ENCODE data around the gene ZFPM1. TPM values are rescaled to one million over a fixed set of nuclear protein-coding genes. Genes with fewer than 3 reads are reported as not detected.

The ZFPM1 gene
- total and polyA plus RNA-seq, 2 of the 8 experiments (the other 6 are each of a cell fraction or from before 2014, with no cell fraction given), result 0.74 to 4.8 TPM

- Histone ChIP-seq H4K91ac (replicated peaks; ENCODE audit: insufficient read length, low read length) (no peak overlapping the region), H2BK20ac (ENCODE audit: low read length) (no peak overlapping the region), H3K4me2 (ENCODE audit: insufficient read depth in 1 of 2, low read depth in 2 of 2, low read length in 2 of 2) (no peak overlapping the region), H3K79me2 (ENCODE audit: control insufficient read depth in 1 of 2, insufficient read depth in 2 of 2, low read length in 2 of 2) (no peaks in the 10 kb centered on the region), H3K18ac (ENCODE audit: extremely low read depth, low read length) (no peak overlapping the region), H3K56ac (replicated peaks; ENCODE audit: insufficient read length, low read depth, low read length) (no peak overlapping the region), H4K20me1 (replicated peaks in 1 of 2; ENCODE audit: control insufficient read depth in 1 of 2, insufficient read depth in 2 of 2, low read length in 2 of 2) (peaks cover 0 to 1% of the 10 kb centered on the region in 2 experiments), H2BK120ac (replicated peaks; ENCODE audit: low read depth, low read length) (no peak overlapping the region), H4K8ac (ENCODE audit: extremely low read depth, insufficient read depth, low read length) (peak overlapping the region; percentile 35), H3K4ac (replicated peaks; ENCODE audit: insufficient read length, low read depth, low read length) (no peak overlapping the region), H3K9me3 (ENCODE audit: insufficient read depth in 2 of 2, low read depth in 1 of 2, low read length in 1 of 2) (no peaks in the 10 kb centered on the region), H4K5ac (ENCODE audit: insufficient read length, low read depth, low read length) (no peak overlapping the region), H3K27me3 (replicated peaks in 1 of 4; ENCODE audit: control insufficient read depth in 3 of 4, extremely low read depth in 1 of 4, insufficient read depth in 3 of 4, low read length in 3 of 4) (no peaks in the 10 kb centered on the region), H3K14ac (ENCODE audit: insufficient read length) (no peak overlapping the region), H2BK5ac (ENCODE audit: low read depth, low read length) (no peak overlapping the region), H3K4me3 (ENCODE audit: extremely low read depth in 1 of 4, insufficient read depth in 2 of 4, low read depth in 3 of 4, low read length in 4 of 4) (no peak overlapping the region), H2BK15ac (ENCODE audit: low read length) (no peak overlapping the region), H2BK12ac (ENCODE audit: low read depth, low read length) (no peak overlapping the region), H3K23ac (ENCODE audit: insufficient read length) (no peak overlapping the region), H3K23me2 (ENCODE audit: low read depth, low read length) (no peaks in the 10 kb centered on the region), H2AK5ac (ENCODE audit: low read depth, low read length) (no peak overlapping the region), H3K27ac (ENCODE audit: low read depth, low read length) (no peak overlapping the region), H3K9ac (replicated peaks in 1 of 4; ENCODE audit: extremely low read depth in 1 of 4, low read depth in 3 of 4, low read length in 3 of 4) (no peak overlapping the region; a peak in 1 of 7 replicates), H3K4me1 (replicated peaks in 1 of 4; ENCODE audit: control insufficient read depth in 3 of 4, insufficient read depth in 4 of 4, low read length in 3 of 4) (no peaks in the 10 kb centered on the region; a peak in 1 of 7 replicates), H3K36me3 (ENCODE audit: control insufficient read depth in 2 of 4, insufficient read depth in 4 of 4, low read length in 3 of 4) (no peaks in the 10 kb centered on the region; a peak in 1 of 8 replicates), H2AFZ (ENCODE audit: low read length) (no peak overlapping the region), H3K79me1 (ENCODE audit: low read depth, low read length) (no peaks in the 10 kb centered on the region)
- DNase-seq (ENCODE audit: low read depth in 1 of 2, low spot score in 2 of 2) (no peak), FAIRE-seq (no peak)
- POLR2A ChIA-PET (ENCODE audit: partially characterized antibody), result no interaction called here
- CTCF ChIA-PET (ENCODE audit: partially characterized antibody), result interaction anchor here (1.1 kb wide), 1 partner anchor 13 kb away, joined by 4 read pairs; no protein-coding TSS in a partner anchor
- WGBS, 2 experiments (ENCODE audit: extremely low coverage in 1 of 2, insufficient coverage in 1 of 2, insufficient read length in 1 of 2, insufficient replicate concordance in 2 of 2, low coverage in 1 of 2, low lambda C conversion rate in 2 of 2, missing lambda C conversion rate in 1 of 2), result 78% methylated on average over 8 of the region's 12 CpGs; no CpG with 5 or more reads in 1 of the 2 experiments
- TF ChIP-seq YY1 (IDR thresholded peaks at IDR 0.05; ENCODE audit: low read depth, low read length), result no peak
- TF ChIP-seq, protein P1, sequence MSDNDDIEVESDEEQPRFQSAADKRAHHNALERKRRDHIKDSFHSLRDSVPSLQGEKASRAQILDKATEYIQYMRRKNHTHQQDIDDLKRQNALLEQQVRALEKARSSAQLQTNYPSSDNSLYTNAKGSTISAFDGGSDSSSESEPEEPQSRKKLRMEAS (IDR thresholded peaks at IDR 0.05), result no peak
- TF ChIP-seq TAF7 (optimal IDR thresholded peaks at IDR 0.05; ENCODE audit: borderline replicate concordance, low read depth, low read length), result no peak
- no peak for TF ChIP-seq CHD1 (IDR thresholded peaks at IDR 0.05; ENCODE audit: low read depth, low read length)
- TF ChIP-seq CBX5 (IDR thresholded peaks at IDR 0.05; ENCODE audit: low read depth, low read length), result no peak
- TF ChIP-seq CREB1 (IDR thresholded peaks at IDR 0.05), result no peak
- TF ChIP-seq GABPA (IDR thresholded peaks at IDR 0.05; ENCODE audit: borderline replicate concordance, insufficient read depth, low read length), result no peak
- TF ChIP-seq CEBPB (IDR thresholded peaks at IDR 0.05; ENCODE audit: low read depth, low read length), result no peak
- no peak for TF ChIP-seq TAF1 (IDR thresholded peaks at IDR 0.05; ENCODE audit: low read depth, low read length)
- TF ChIP-seq FOSL1 (IDR thresholded peaks at IDR 0.05; ENCODE audit: insufficient read depth, low read depth, low read length), result no peak
- TF ChIP-seq USF2 (IDR thresholded peaks at IDR 0.05; ENCODE audit: low read length), result no peak
- no peak for TF ChIP-seq RAD21 (IDR thresholded peaks at IDR 0.05 in 1 of 2, conservative IDR thresholded peaks at IDR 0.05 in 1 of 2; ENCODE audit: low read depth in 2 of 2, low read length in 2 of 2)
- TF ChIP-seq TBP (IDR thresholded peaks at IDR 0.05; ENCODE audit: low read depth, low read length), result no peak
- no peak for TF ChIP-seq EZH2 (IDR thresholded peaks at IDR 0.05; ENCODE audit: low read depth, low read length, severe bottlenecking)
Measured at GRCh38 chr16:88413231-88413630, 39.8 kb upstream of the ZFPM1 start.
